Stimulated activated CD8-positive, alpha-beta memory T cell treated with anti-CD3 and anti-CD28 coated beads, Interleukin-4, amount 100 ng/mL, for 24 hours (primary cell): Measurements from ENCODE around the gene RIT2.

Source experiments
- DNase-seq: peaks from one replicate; pipeline ENCODE4 v3.0.0-alpha.2; 2020; ENCODE audit warnings: low read depth

The RIT2 gene

GRCh38 chr18:43115076-43115921 lies at the start of gene RIT2:
Gene RIT2 (minus strand): TSS chr18:43115685.
- DNase-seq = no peak

- DNase-seq = no peak
These were observed 46.0 kb upstream of the RIT2 start for GRCh38 chr18:43161528-43161927.

- no peak for DNase-seq
These were observed 45.0 kb upstream of the RIT2 start for GRCh38 chr18:43160509-43160908.

- no peak for DNase-seq
These were observed 44.4 kb upstream of the RIT2 start for GRCh38 chr18:43159926-43160325.

- no peak for DNase-seq
These were observed 43.7 kb upstream of the RIT2 start for GRCh38 chr18:43159086-43159770.

GRCh38 chr18:43158381-43158780 lies 42.9 kb upstream of the RIT2 start:
- no peak for DNase-seq

GRCh38 chr18:43155842-43156241 lies 40.4 kb upstream of the RIT2 start:
- no peak for DNase-seq

GRCh38 chr18:43148231-43148630 lies 32.7 kb upstream of the RIT2 start:
- DNase-seq = no peak

- no peak for DNase-seq
These were observed 25.7 kb upstream of the RIT2 start for GRCh38 chr18:43141208-43141607.

- no peak for DNase-seq
These were observed 23.9 kb upstream of the RIT2 start for GRCh38 chr18:43139288-43139946.

- no peak for DNase-seq
These were observed 19.4 kb upstream of the RIT2 start for GRCh38 chr18:43134876-43135275.

- DNase-seq = no peak
These were observed 15.3 kb upstream of the RIT2 start for GRCh38 chr18:43130716-43131260.

GRCh38 chr18:43129946-43130524 lies 14.6 kb upstream of the RIT2 start:
- no peak for DNase-seq

GRCh38 chr18:43125471-43125870 lies 10.0 kb upstream of the RIT2 start:
- DNase-seq = no peak

- DNase-seq = no peak
These were observed 7.5 kb upstream of the RIT2 start for GRCh38 chr18:43122955-43123354.

GRCh38 chr18:43116699-43117294 lies 1.3 kb upstream of the RIT2 start:
- no peak for DNase-seq

- DNase-seq = no peak
These were observed 2.1 kb downstream of the RIT2 start for GRCh38 chr18:43113220-43113895.

- no peak for DNase-seq
These were observed 6.6 kb downstream of the RIT2 start for GRCh38 chr18:43108882-43109281.

- no peak for DNase-seq
These were observed 7.0 kb downstream of the RIT2 start for GRCh38 chr18:43108469-43108868.

GRCh38 chr18:43093646-43094045 lies 21.8 kb downstream of the RIT2 start:
- DNase-seq = no peak

- no peak for DNase-seq
These were observed 22.9 kb downstream of the RIT2 start for GRCh38 chr18:43092539-43092938.
